ENCODE measurements around the gene EIF2S3. TPM values are rescaled to one million over a fixed set of nuclear protein-coding genes. Genes with fewer than 3 reads are reported as not detected.

The EIF2S3 gene
- total and polyA plus RNA-seq, 10 of the 15 experiments (the other 5 are each of a cell fraction or from before 2014, with no cell fraction given): 115 to 385 (median 201) TPM

DNA sequence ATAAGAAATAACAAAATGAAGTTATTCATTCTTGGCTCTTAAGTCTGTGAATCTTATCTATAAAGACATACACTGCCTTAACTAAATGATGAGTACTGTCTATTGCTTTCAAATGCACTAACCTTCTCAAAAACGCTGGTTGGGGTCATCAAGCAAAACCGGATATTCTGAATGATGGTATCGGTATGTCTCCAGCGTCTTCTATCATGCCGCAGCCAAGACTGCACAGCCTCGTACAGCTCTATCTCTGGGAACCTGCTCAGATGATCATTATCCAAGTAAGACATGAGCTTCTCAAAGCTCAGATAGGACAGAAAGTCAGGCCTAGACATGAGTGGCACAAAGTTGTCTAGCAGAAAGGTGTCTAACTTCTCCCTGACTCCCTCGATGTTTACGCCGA is 48.9 kb upstream of the EIF2S3 start:
- BruUV-seq (replicated peaks): TSS peak; percentile 50
- Histone ChIP-seq H3K27ac (ENCODE audit: control insufficient read depth, insufficient read depth) (no peak overlapping the region), H3K9ac (ENCODE audit: control insufficient read depth, insufficient read depth, low read length) (no peak overlapping the region), H3K9me3 (replicated peaks; ENCODE audit: control insufficient read depth, insufficient read depth, low read length) (no peaks in the 10 kb centered on the region), H3K4me3 (no peak overlapping the region), H3K79me2 (ENCODE audit: control insufficient read depth, insufficient read depth, low read length) (peaks cover 4% of the 10 kb centered on the region), H2AFZ (ENCODE audit: control insufficient read depth, low read depth, low read length) (no peak overlapping the region), H3K4me2 (ENCODE audit: control insufficient read depth, insufficient read depth) (no peak overlapping the region), H3K36me3 (ENCODE audit: control insufficient read depth in 2 of 2, insufficient read depth in 2 of 2, low read length in 1 of 2) (peaks cover 0 to 1% of the 10 kb centered on the region in 2 experiments; a peak in 1 of 4 replicates), H4K20me1 (ENCODE audit: control insufficient read depth, insufficient read depth) (no peaks in the 10 kb centered on the region), H3K4me1 (ENCODE audit: control insufficient read depth, insufficient read depth, low read length) (no peaks in the 10 kb centered on the region), H3K27me3 (replicated peaks in 1 of 2; ENCODE audit: control insufficient read depth in 2 of 2, insufficient read depth in 2 of 2, low read length in 1 of 2) (no peaks in the 10 kb centered on the region)
- intact Hi-C loops (cut with micrococcal nuclease; ENCODE audit: unreplicated experiment) (no loop called here), in situ Hi-C loops (cut with MboI) (no loop called here)
- ATAC-seq (no peak), FAIRE-seq (no peak), DNase-seq (ENCODE audit: low read depth, low spot score) (no peak)
- SMC1A ChIA-PET (ENCODE audit: uncharacterized antibody, unreplicated experiment): interaction anchor here (0.7 to 0.8 kb wide), 2 partner anchors 8 to 14 kb away, joined by 3 to 10 read pairs; no protein-coding TSS in a partner anchor
- 81% methylated on average over 9 of the region's 9 CpGs for WGBS (ENCODE audit: insufficient coverage, insufficient replicate concordance, low lambda C conversion rate, missing lambda C conversion rate)
- RAD21 ChIA-PET (ENCODE audit: unreplicated experiment): interaction anchor here (1.4 to 2.3 kb wide), 2 partner anchors 14 to 49 kb away, joined by 5 to 8 read pairs; partner anchors contain the start of gene EIF2S3
- TF ChIP-seq POLR2A (IDR thresholded peaks at IDR 0.05; ENCODE audit: low read depth, low read length): no peak
- TF ChIP-seq, protein P1, sequence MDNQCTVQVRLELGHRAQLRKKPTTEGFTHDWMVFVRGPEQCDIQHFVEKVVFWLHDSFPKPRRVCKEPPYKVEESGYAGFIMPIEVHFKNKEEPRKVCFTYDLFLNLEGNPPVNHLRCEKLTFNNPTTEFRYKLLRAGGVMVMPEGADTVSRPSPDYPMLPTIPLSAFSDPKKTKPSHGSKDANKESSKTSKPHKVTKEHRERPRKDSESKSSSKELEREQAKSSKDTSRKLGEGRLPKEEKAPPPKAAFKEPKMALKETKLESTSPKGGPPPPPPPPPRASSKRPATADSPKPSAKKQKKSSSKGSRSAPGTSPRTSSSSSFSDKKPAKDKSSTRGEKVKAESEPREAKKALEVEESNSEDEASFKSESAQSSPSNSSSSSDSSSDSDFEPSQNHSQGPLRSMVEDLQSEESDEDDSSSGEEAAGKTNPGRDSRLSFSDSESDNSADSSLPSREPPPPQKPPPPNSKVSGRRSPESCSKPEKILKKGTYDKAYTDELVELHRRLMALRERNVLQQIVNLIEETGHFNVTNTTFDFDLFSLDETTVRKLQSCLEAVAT (IDR thresholded peaks at IDR 0.05): peak; percentile 38; the same call in 1 of the 2 replicates
- CTCF ChIA-PET: interaction anchor here (1.3 kb wide), 1 partner anchor 48 kb away, joined by 5 read pairs; the partner anchor contains the start of gene EIF2S3
- POLR2A ChIA-PET: interaction anchor here (0.6 kb wide), 1 partner anchor 12 kb away, joined by 4 read pairs; no protein-coding TSS in a partner anchor

DNA sequence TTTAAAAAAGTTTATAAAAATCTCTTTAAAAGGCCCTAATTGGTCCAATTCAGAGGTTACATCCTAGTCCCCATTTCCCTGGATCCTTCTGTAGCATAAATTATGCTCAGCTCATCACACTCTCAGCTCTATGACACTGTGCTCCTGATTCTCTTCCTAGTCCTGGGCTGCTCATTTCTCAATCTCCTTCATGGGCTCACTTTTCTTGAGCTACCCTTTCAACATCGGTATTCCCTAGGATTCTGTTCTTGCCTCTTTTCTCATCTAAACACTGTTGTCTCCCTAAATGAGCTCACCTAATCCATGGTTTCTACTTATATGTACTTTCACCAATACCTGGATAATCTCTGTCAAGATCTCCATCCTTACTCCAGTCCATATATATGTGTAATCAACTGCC is 42.5 kb upstream of the EIF2S3 start:
- no peak for DNase-seq (ENCODE audit: low read depth, low spot score)
- Histone ChIP-seq H3K9me3 (replicated peaks; ENCODE audit: control insufficient read depth, insufficient read depth, low read length) (no peaks in the 10 kb centered on the region; the same call in 2 of the 3 replicates), H4K20me1 (ENCODE audit: control insufficient read depth, insufficient read depth) (no peaks in the 10 kb centered on the region), H2AFZ (ENCODE audit: control insufficient read depth, low read depth, low read length) (no peak overlapping the region), H3K4me3 (no peak overlapping the region), H3K79me2 (ENCODE audit: control insufficient read depth, insufficient read depth, low read length) (peaks cover 14% of the 10 kb centered on the region), H3K9ac (ENCODE audit: control insufficient read depth, insufficient read depth, low read length) (no peak overlapping the region), H3K27me3 (replicated peaks in 1 of 2; ENCODE audit: control insufficient read depth in 2 of 2, insufficient read depth in 2 of 2, low read length in 1 of 2) (no peaks in the 10 kb centered on the region), H3K36me3 (ENCODE audit: control insufficient read depth in 2 of 2, insufficient read depth in 2 of 2, low read length in 1 of 2) (no peaks in the 10 kb centered on the region), H3K27ac (ENCODE audit: control insufficient read depth, insufficient read depth) (no peak overlapping the region), H3K4me1 (ENCODE audit: control insufficient read depth, insufficient read depth, low read length) (no peaks in the 10 kb centered on the region), H3K4me2 (ENCODE audit: control insufficient read depth, insufficient read depth) (no peak overlapping the region)
- intact Hi-C loops (cut with micrococcal nuclease; ENCODE audit: unreplicated experiment): no loop called here
- FAIRE-seq: no peak
- no TSS peak for BruUV-seq (replicated peaks)
- ATAC-seq: no peak
- RAD21 ChIA-PET (ENCODE audit: unreplicated experiment): no interaction called here
- SMC1A ChIA-PET (ENCODE audit: uncharacterized antibody, unreplicated experiment): interaction anchor here (0.9 to 1.6 kb wide), 3 partner anchors 41 to 157 kb away, joined by 3 to 4 read pairs (median 3); no protein-coding TSS in a partner anchor
- TF ChIP-seq ZNF384 (IDR thresholded peaks at IDR 0.05; ENCODE audit: borderline replicate concordance, low read depth, low read length): no peak
- in situ Hi-C loops (cut with MboI): no loop called here
- CTCF ChIA-PET: interaction anchor here (2.0 to 3.5 kb wide), 2 partner anchors 10 to 42 kb away, joined by 8 to 11 read pairs; no protein-coding TSS in a partner anchor
- WGBS (ENCODE audit: insufficient coverage, insufficient replicate concordance, low lambda C conversion rate, missing lambda C conversion rate): 81% methylated on average over 1 of the region's 1 CpG
- POLR2A ChIA-PET: interaction anchor here (0.9 kb wide), 1 partner anchor 42 kb away, joined by 3 read pairs; no protein-coding TSS in a partner anchor
